ENCODE data around the gene KPNA4. TPM values are rescaled to one million over a fixed set of nuclear protein-coding genes. Genes with fewer than 3 reads are reported as not detected.

KPNA4 gene
- total and polyA plus RNA-seq, 2 of the 4 experiments (the other 2 are of a cell fraction) = 12.9 to 46.1 TPM

DNA sequence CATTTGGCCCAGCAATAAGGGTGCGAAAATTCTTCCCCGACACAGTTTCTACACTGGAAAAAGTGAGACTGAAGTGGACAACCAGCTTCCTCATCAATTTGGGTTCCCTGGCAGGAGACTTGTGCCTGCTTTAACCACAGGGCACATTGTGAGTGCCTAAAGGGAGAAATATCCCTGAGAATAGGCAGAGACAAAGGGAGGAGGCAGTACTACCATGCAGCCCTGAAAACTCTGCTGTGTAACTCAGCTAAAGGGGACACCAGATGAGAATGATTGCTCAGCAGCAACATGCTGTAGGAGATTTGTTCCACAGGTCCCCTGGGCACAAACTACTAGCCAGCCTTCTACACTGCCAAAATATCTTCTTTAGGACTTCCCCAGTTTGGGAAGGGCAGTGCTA is 15.6 kb upstream of the KPNA4 start:
- H3K14ac ChIP-seq (replicated peaks; ENCODE audit: low read depth, low read length) = no peak overlapping the region
- H3K4ac ChIP-seq (ENCODE audit: low read depth, low read length) = no peak overlapping the region
- ChIA-PET CTCF (no interaction called here), POLR2A (ENCODE audit: unreplicated experiment) (no interaction called here)
- ATAC-seq (ENCODE audit: low read depth) (no peak), DNase-seq (no peak)
- in situ Hi-C loops (cut with MboI; ENCODE audit: low sequenced_read_pairs) (no loop called here), dilution Hi-C loops (cut with HindIII; ENCODE audit: low sequenced_read_pairs, unreplicated experiment) (no loop called here), intact Hi-C loops (cut with micrococcal nuclease) (no loop called here)
- no peaks in the 10 kb centered on the region for H3K4me1 ChIP-seq (ENCODE audit: control insufficient read depth, insufficient read depth, low read length)
- no peak overlapping the region for H3K4me3 ChIP-seq (ENCODE audit: insufficient read depth, low read depth, low read length)
- no peak overlapping the region for H2BK20ac ChIP-seq (ENCODE audit: low read depth, low read length)
- no peak overlapping the region for H2AK5ac ChIP-seq (ENCODE audit: low read depth, low read length)
- H3K79me1 ChIP-seq (ENCODE audit: low read depth in 1 of 2, low read length in 2 of 2) = no peaks in the 10 kb centered on the region
- H3K56ac ChIP-seq (ENCODE audit: extremely low read depth, insufficient read depth, low read length) = no peak overlapping the region
- BruUV-seq (replicated peaks) = no TSS peak
- H2BK120ac ChIP-seq (ENCODE audit: low read depth, low read length) = no peak overlapping the region
- TF ChIP-seq NFE2L2 (IDR thresholded peaks at IDR 0.05; ENCODE audit: low read depth, low read length) = no peak
- TF ChIP-seq, protein P1, sequence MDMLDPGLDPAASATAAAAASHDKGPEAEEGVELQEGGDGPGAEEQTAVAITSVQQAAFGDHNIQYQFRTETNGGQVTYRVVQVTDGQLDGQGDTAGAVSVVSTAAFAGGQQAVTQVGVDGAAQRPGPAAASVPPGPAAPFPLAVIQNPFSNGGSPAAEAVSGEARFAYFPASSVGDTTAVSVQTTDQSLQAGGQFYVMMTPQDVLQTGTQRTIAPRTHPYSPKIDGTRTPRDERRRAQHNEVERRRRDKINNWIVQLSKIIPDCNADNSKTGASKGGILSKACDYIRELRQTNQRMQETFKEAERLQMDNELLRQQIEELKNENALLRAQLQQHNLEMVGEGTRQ (IDR thresholded peaks at IDR 0.05; ENCODE audit: low read depth, low read length) = no peak
- no peak for TF ChIP-seq FOS (IDR thresholded peaks at IDR 0.05; ENCODE audit: low read depth, low read length)
- TF ChIP-seq CEBPB (IDR thresholded peaks at IDR 0.05; ENCODE audit: low read depth, low read length) = no peak
- no peak for TF ChIP-seq POLR2A (IDR thresholded peaks at IDR 0.05; ENCODE audit: low read depth, low read length)
- TF ChIP-seq RFX5 (IDR thresholded peaks at IDR 0.05; ENCODE audit: low read depth, low read length) = no peak
- TF ChIP-seq MXI1 (IDR thresholded peaks at IDR 0.05; ENCODE audit: borderline replicate concordance, low read depth, low read length) = no peak
- no peak for TF ChIP-seq MAZ (IDR thresholded peaks at IDR 0.05; ENCODE audit: borderline replicate concordance, low read depth, low read length)
- no peak for TF ChIP-seq RCOR1 (IDR thresholded peaks at IDR 0.05; ENCODE audit: insufficient replicate concordance, low read length)
- TF ChIP-seq CHD1 (IDR thresholded peaks at IDR 0.05; ENCODE audit: low read depth, low read length) = no peak
- TF ChIP-seq MAFK (IDR thresholded peaks at IDR 0.05; ENCODE audit: low read depth, low read length) = no peak
- TF ChIP-seq, protein P2, sequence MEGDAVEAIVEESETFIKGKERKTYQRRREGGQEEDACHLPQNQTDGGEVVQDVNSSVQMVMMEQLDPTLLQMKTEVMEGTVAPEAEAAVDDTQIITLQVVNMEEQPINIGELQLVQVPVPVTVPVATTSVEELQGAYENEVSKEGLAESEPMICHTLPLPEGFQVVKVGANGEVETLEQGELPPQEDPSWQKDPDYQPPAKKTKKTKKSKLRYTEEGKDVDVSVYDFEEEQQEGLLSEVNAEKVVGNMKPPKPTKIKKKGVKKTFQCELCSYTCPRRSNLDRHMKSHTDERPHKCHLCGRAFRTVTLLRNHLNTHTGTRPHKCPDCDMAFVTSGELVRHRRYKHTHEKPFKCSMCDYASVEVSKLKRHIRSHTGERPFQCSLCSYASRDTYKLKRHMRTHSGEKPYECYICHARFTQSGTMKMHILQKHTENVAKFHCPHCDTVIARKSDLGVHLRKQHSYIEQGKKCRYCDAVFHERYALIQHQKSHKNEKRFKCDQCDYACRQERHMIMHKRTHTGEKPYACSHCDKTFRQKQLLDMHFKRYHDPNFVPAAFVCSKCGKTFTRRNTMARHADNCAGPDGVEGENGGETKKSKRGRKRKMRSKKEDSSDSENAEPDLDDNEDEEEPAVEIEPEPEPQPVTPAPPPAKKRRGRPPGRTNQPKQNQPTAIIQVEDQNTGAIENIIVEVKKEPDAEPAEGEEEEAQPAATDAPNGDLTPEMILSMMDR (conservative IDR thresholded peaks at IDR 0.05; ENCODE audit: low read depth, low read length) = no peak
- TF ChIP-seq SMC3 (IDR thresholded peaks at IDR 0.05; ENCODE audit: low read depth, low read length) = no peak
- no CpG with 5 or more reads among the region's 2 CpGs for WGBS, 2 experiments (ENCODE audit: extremely low coverage in 2 of 2, insufficient read length in 1 of 2)
- no peak overlapping the region for H4K5ac ChIP-seq (ENCODE audit: low read depth, low read length)
- H3K23ac ChIP-seq (ENCODE audit: low read depth, low read length) = no peak overlapping the region
- no peak overlapping the region for H4K91ac ChIP-seq (ENCODE audit: insufficient read depth, low read depth, low read length)
- no peak overlapping the region for H2AFZ ChIP-seq (replicated peaks; ENCODE audit: low read length, poor library complexity)
- H3K9me3 ChIP-seq (ENCODE audit: control insufficient read depth, insufficient read depth, low read length) = no peaks in the 10 kb centered on the region
- no peaks in the 10 kb centered on the region for H3K36me3 ChIP-seq (ENCODE audit: control insufficient read depth, insufficient read depth, low read length)
- no peaks in the 10 kb centered on the region for H3K9me1 ChIP-seq (ENCODE audit: insufficient read depth, low read length)
- no peak overlapping the region for H3K4me2 ChIP-seq (ENCODE audit: low read depth, low read length)
- H3K27me3 ChIP-seq (ENCODE audit: control insufficient read depth, insufficient read depth, low read length) = peaks cover 2% of the 10 kb centered on the region
- H3K18ac ChIP-seq (ENCODE audit: low read depth, low read length) = no peak overlapping the region
- no peak overlapping the region for H3K27ac ChIP-seq (ENCODE audit: insufficient read depth, low read length)
- no peak overlapping the region for H2BK5ac ChIP-seq (ENCODE audit: low read depth, low read length, poor library complexity, severe bottlenecking)
- no peaks in the 10 kb centered on the region for H4K20me1 ChIP-seq (ENCODE audit: insufficient read depth, low read length)
- no peak overlapping the region for H2BK15ac ChIP-seq (ENCODE audit: low read depth, low read length)
- H2AK9ac ChIP-seq (replicated peaks; ENCODE audit: low read depth, low read length, poor library complexity) = no peak overlapping the region
- no peak overlapping the region for H3K9ac ChIP-seq (ENCODE audit: low read depth, low read length)
- H4K8ac ChIP-seq (ENCODE audit: low read depth in 2 of 2, low read length in 2 of 2) = no peak overlapping the region

Measured in IMR-90 (cell line).